ENCODE data around the gene FBXW12.

FBXW12 gene

GRCh38 chr3:48423241-48423882 is 51.3 kb downstream of the FBXW12 start:
- DNase-seq, result no peak

DNA sequence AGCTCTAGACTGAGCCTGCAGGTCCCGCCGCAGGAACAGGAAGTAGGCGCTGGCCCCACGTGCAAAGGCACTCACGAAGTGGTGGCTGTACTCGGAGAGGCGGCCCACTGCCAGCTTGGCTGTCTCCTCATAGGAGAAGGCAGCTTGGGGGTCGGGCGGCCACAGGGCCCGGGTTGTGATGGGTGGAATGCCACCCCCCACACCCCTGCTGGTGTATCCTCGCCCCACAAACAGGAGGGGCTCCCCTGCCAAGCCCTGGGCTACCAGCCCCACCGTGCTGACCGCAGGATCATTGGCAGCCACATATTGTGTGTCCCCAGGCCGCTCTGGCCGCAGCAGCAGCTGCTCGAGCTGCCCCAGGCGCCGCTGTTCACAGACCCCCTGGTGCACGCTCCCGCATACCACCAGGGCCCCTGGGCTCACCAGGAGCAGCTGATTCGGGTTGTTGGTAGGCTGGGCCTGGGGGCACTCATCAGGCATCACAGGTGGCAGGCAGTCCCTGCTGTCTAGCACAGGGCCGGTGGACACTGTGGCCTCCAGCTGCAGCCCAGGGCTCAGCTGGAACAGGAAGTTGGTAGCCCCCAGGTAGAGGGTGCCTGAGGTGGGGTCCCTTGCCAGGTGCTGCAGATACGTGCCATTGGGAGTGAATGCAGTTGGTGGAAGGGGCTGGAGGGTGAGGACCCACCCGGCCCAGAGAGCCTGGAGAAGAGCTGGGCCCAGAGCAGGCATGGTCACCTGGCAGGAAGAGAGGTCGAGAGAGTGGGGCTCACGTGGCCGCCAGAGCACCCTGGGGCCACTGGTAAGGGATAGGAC is 52.1 kb downstream of the FBXW12 start:
- DNase-seq, result peak in 1 of 2 donors; percentile 9

GRCh38 chr3:48425281-48425812 is 53.3 kb downstream of the FBXW12 start:
- DNase-seq, result no peak

GRCh38 chr3:48426401-48426909 is 54.4 kb downstream of the FBXW12 start:
- DNase-seq, result no peak

GRCh38 chr3:48426944-48427629 is 55.1 kb downstream of the FBXW12 start:
- no peak for DNase-seq

DNA sequence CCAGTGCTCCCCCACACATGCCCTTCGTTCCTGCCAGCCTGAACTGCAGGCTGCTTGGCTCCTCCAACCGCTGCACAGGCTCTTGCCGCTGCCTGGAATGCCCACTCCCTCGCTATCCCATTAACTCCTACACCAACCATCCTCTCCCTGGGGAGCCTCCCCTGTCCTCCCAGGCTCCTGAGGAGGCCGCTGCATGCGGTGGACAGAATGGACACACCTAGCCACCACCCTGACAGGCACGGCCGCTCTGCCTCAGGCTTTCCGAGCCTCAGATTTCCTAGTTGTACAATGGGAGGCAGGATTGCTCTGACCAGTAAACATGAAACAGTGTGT is 55.6 kb downstream of the FBXW12 start:
- DNase-seq, result no peak

- no peak for DNase-seq
These were observed 56.1 kb downstream of the FBXW12 start for GRCh38 chr3:48428088-48428571.

DNA sequence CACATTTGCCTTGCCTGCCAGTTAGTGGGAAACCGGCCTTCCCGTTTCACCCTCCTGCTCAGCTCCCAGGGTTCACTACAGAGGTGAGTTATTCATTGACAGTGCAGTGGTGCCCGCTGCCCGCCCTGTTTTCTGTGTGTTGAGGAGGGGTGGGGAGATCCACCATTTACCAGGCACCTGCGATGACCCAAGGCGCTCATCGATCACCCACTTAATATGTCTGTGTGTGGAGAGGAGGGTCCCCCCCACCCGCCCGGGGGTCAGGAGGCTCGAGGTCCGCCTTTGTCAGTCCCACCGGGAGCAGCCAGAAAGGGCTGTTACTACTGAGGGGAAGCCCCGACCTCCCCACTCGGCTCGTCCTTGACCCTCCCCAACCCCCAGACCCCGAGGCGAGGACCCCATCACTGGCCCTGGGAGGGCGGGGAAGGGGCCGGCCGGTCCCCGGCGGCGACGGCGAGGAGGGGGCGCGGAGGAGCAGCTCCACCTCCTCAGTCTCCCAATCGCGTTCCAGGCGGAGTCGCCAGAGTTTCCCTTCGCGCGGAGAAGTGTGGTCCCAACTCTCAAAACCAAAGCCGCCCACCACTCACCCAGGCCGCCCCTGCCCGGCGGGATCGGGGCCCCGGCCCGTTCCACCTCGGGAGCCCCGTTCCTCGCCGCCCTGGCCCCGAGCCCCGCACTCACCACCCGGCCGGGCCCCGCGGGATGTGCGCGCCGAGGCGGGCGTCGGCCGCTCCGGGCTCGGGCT is 56.7 kb downstream of the FBXW12 start:
- no peak for DNase-seq

DNA sequence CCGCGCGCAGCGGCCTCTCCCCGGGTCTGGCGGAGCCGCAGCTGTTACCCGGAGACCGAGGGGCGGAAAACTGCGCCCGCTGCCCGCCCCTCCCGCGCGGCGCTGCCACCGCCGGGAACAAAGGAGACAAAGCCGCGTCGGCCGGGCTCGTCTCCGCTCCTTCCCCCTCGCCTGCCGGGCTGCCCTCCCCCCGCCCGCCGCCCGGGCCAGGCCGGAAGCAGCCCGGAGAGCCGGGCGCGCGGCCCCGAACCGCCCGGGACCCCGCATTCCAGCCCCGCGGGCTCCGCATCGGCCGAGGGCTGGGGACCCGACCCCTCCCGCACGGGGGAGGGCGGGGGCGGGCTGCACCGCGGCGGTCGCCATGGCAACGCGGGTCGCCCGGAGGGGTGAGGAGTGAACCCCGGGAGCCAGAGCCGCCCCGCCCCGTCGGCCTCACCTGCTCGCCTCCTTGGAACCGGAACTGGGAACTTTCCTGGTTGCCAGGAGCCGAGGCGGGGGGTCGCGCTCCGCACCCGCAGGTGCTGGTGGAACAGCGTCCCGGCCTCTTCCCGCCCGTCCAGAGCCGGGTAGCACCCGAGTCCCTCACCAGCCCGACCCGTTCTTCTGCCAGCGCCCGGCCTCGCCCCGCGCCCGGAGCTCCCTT is 57.4 kb downstream of the FBXW12 start:
- DNase-seq, result peak in 1 of 2 donors; percentile 37

- no peak for DNase-seq
These were observed 58.1 kb downstream of the FBXW12 start, which contains the start of gene PLXNB1 for GRCh38 chr3:48429960-48430707. Gene PLXNB1 (minus strand): TSS chr3:48430086. CDS start chr3:48424611, 5,475 bp downstream.

- DNase-seq, result no peak
These were observed 58.7 kb downstream of the FBXW12 start for GRCh38 chr3:48430708-48431101.

DNA sequence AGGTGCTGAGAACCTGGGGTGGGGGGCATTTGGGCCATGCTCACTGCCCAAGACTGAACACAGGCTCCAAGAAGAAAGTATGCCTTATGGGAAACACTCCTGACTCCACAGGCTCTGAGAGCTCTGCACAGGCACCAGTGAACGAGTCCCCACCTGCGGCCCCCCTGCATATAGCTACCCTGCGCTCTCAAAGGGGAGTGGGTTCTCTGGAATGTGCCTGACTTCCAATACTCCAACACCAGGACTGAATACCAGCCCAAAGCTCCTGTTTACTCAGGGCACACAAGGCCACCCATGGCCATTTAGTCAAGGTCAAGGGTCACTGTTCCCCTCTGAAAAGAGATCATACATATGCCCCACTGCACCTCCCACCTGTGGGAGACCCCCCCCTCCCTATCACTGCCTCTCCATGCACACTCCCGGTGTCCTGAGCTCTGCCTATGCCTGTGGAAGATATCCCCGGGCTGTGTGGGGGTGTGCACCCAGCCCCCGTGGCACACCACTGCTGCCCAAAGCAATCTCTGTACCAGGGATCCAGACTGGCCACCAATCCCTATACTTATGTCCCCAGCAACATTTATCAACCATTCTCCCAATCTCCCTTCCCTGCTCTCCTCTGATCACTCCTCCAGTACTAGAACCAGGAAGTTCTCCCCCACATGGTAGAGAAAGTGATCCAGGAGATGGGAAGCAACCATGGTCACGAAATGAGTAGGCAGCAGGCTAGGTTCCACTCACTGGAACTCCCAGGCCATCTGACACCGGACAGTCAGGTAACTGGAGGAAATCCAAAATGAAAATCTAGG is 59.4 kb downstream of the FBXW12 start:
- peak in 1 of 2 donors; percentile 13 for DNase-seq

DNA sequence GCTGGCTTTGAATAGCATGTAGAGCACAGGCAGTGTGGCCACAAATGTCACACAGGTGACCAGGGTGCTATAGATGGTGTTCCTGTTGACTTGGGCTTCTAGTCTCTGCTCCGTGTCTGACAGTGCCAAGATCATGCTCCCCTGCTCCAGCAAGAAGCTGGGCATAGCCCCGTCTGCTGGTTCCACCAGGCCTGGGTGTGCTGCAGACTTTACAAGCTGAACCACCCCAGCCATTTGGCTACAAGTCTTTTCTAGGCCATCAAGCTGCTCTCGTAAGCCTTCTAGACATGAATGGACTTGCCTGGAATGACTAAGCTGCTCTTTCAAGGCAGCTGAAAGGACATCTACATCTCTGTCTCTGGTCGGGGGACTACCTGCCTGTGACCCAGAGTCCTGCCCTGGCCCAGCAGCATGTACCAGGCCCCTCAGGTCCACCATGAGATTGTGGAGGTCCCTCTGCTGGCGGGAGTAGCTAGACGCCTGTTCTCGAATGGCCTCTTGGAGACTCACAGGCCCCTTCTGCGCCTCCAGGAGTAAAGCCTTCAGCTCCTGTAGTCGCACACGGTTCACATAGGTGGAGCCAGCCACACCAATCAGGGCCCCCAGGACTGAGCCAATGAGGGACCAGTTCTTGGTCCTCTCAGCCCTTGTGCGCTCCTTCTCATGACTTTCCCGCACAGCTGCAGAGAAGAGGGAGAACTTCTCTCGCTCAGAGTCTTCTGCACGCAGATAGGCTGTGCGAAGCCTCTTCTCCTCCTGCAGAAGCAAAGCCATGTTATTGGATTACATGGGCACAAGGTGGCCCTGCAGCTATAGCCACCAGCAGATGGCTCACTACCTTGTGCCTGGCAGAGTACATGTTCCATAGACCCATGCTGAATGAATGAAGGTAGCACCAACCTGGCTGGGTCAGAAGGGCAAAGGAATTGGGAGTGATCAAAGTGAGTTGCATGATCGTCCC is 60.7 kb downstream of the FBXW12 start:
- no peak for DNase-seq

DNA sequence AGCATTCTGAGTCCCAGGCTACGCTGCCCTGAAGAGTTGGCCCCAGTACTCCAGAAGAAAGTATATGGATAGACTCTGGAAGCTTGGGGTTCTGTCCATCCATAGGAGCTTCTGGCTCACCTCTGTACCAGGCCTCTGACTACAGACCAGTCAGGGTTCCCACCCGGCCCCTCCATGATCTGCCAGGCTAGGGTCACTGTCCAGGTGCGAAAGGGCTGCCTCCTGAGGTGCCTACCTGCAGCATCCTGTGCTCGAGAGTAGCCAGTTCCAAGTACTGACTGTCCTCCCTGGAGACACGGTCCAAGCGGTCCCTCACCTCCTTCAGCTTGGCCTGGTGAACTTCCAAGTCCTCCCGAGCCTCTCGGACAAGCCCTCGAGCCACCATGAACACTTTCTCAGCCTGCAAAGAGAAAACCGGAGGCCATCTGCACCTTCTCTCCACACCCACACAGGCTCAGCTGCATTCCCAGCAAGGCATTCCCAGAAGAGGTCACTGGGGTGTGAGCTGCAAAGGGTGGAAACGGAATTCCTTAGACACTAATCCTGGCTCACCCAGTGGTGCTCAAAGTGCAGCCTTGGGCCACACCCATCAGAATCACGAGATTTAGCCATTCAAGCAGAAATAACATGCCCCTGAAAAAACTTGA is 61.6 kb downstream of the FBXW12 start:
- DNase-seq, result no peak

- no peak for DNase-seq
These were observed 62.7 kb downstream of the FBXW12 start for GRCh38 chr3:48434591-48435222.

GRCh38 chr3:48435223-48435595 is 63.2 kb downstream of the FBXW12 start:
- DNase-seq, result no peak

GRCh38 chr3:48435774-48436476 is 63.9 kb downstream of the FBXW12 start:
- peak; percentile 81 to 87 for DNase-seq

Data from inflammatory macrophage (primary cell).